Measurements from ENCODE around the gene PACC1. TPM values are rescaled to one million over a fixed set of nuclear protein-coding genes. Genes with fewer than 3 reads are reported as not detected.

PACC1 gene
- total RNA-seq, 4 donors from 2014 or later: 1.4 to 3.8 (median 2.5) TPM

GRCh38 chr1:212459656-212460055 is 45.0 kb upstream of the PACC1 start:
- Histone ChIP-seq H3K27ac (no peak overlapping the region), H3K27me3 (no peaks in the 10 kb centered on the region), H3K4me1 (peaks cover 5 to 12% of the 10 kb centered on the region in 2 donors), H3K36me3 (no peaks in the 10 kb centered on the region), H3K9me3 (no peaks in the 10 kb centered on the region), H3K4me3 (no peak overlapping the region)
- DNase-seq (no peak), ATAC-seq (no peak)
- TF ChIP-seq, protein P1, sequence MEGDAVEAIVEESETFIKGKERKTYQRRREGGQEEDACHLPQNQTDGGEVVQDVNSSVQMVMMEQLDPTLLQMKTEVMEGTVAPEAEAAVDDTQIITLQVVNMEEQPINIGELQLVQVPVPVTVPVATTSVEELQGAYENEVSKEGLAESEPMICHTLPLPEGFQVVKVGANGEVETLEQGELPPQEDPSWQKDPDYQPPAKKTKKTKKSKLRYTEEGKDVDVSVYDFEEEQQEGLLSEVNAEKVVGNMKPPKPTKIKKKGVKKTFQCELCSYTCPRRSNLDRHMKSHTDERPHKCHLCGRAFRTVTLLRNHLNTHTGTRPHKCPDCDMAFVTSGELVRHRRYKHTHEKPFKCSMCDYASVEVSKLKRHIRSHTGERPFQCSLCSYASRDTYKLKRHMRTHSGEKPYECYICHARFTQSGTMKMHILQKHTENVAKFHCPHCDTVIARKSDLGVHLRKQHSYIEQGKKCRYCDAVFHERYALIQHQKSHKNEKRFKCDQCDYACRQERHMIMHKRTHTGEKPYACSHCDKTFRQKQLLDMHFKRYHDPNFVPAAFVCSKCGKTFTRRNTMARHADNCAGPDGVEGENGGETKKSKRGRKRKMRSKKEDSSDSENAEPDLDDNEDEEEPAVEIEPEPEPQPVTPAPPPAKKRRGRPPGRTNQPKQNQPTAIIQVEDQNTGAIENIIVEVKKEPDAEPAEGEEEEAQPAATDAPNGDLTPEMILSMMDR (IDR thresholded peaks at IDR 0.05 in 4 of 5, conservative IDR thresholded peaks at IDR 0.05 in 1 of 5): no peak
- no peak for TF ChIP-seq POLR2A (IDR thresholded peaks at IDR 0.05)
- in situ Hi-C loops (cut with MboI; ENCODE audit: low sequenced_read_pairs in 4 of 4) (loop anchor here (5.0 to 10.0 kb wide), 2 partner anchors 395 to 397 kb away; no protein-coding TSS in a partner anchor), intact Hi-C loops (cut with DNase I; ENCODE audit: low total_unique reads) (loop anchor here (5.0 to 10.0 kb wide), 4 partner anchors 47 to 297 kb away; partner anchors contain the start of gene PACC1)

DNA sequence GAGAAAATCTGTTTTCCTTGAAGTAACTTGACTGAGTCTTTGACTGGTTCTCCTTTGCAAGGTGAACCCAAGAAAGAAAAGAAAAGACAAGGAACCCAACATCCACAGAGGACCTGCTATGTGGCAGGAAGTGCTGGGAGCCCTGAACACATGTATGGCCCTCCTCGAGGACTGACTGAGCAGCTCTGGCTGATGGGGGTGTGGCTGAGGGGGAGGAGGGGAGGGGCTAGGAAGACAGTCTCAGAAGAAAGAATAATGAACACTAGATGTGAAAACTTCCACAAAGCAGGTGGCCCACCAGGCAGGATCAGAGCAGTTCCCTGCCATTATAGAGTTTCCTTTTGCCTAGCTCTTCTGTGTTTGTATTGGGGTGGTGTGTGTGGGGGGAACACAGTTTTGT is 44.1 kb upstream of the PACC1 start:
- no peaks in the 10 kb centered on the region for H3K9me3 ChIP-seq
- H3K27ac ChIP-seq: no peak overlapping the region
- intact Hi-C loops (cut with DNase I; ENCODE audit: low total_unique reads): loop anchor here (5.0 to 10.0 kb wide), 4 partner anchors 47 to 297 kb away; partner anchors contain the start of gene PACC1
- no peak for DNase-seq
- in situ Hi-C loops (cut with MboI; ENCODE audit: low sequenced_read_pairs in 4 of 4): loop anchor here (5.0 to 10.0 kb wide), 2 partner anchors 394 to 397 kb away; no protein-coding TSS in a partner anchor
- no peak for ATAC-seq
- no peak for TF ChIP-seq POLR2A (IDR thresholded peaks at IDR 0.05)
- TF ChIP-seq, protein P1 (IDR thresholded peaks at IDR 0.05 in 4 of 5, conservative IDR thresholded peaks at IDR 0.05 in 1 of 5): no peak
- H3K4me1 ChIP-seq: peaks cover 5 to 12% of the 10 kb centered on the region in 2 donors
- no peaks in the 10 kb centered on the region for H3K36me3 ChIP-seq
- no peak overlapping the region for H3K4me3 ChIP-seq
- no peaks in the 10 kb centered on the region for H3K27me3 ChIP-seq

DNA sequence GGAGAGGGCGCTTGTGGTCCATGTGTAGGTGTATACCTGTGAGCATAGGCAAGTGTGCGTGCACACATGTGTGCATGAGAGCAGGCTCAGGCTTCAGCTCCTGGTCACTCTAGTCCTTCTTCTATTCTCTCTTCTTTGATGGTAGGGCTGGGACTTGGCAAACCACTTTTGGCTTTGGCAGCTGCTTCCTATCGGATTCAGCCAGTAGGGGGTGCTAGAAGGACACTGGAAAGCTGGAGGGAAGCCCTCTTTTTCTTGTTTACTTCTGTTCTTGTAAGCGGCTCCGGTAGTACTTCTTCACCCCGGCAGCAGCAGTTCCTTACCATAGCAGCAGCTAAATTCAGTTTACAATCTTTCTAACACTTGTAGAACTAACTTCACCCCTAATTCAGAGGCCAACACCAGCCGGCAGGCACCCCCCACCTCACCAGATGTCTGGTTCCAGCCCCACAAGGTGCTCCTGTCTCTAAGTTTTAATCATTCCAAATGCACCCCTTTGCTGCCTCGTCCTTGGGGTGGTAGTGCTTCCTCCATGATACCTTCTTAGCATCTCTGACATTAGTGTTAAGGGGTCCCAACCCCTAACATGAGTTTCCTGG is 43.2 kb upstream of the PACC1 start:
- in situ Hi-C loops (cut with MboI; ENCODE audit: low sequenced_read_pairs in 4 of 4) (loop anchor here (5.0 to 10.0 kb wide), 2 partner anchors 393 to 396 kb away; no protein-coding TSS in a partner anchor), intact Hi-C loops (cut with DNase I; ENCODE audit: low total_unique reads) (loop anchor here (2.0 to 10.0 kb wide), 7 partner anchors 25 to 395 kb away; partner anchors contain the start of genes NENF and PACC1)
- no peak overlapping the region for H3K27ac ChIP-seq
- no peaks in the 10 kb centered on the region for H3K36me3 ChIP-seq
- no peaks in the 10 kb centered on the region for H3K27me3 ChIP-seq
- ATAC-seq (no peak), DNase-seq (no peak)
- H3K4me1 ChIP-seq: peaks cover 12 to 18% of the 10 kb centered on the region in 2 donors
- no peak overlapping the region for H3K4me3 ChIP-seq
- H3K9me3 ChIP-seq: no peaks in the 10 kb centered on the region
- no peak for TF ChIP-seq POLR2A (IDR thresholded peaks at IDR 0.05)
- TF ChIP-seq, protein P1 (IDR thresholded peaks at IDR 0.05 in 4 of 5, conservative IDR thresholded peaks at IDR 0.05 in 1 of 5): peak in 4 of 5 experiments; percentile 27 to 54 (median 30)

GRCh38 chr1:212455803-212456528 is 41.3 kb upstream of the PACC1 start:
- H3K27ac ChIP-seq: peak overlapping the region; percentile 67 to 82 (median 75)
- H3K9me3 ChIP-seq: no peaks in the 10 kb centered on the region
- in situ Hi-C loops (cut with MboI; ENCODE audit: low sequenced_read_pairs in 4 of 4) (loop anchor here (5.0 to 10.0 kb wide), 2 partner anchors 391 to 394 kb away; no protein-coding TSS in a partner anchor), intact Hi-C loops (cut with DNase I; ENCODE audit: low total_unique reads) (loop anchor here (2.0 to 10.0 kb wide), 7 partner anchors 23 to 393 kb away; partner anchors contain the start of genes NENF and PACC1)
- ATAC-seq (peak; percentile 89 to 92), DNase-seq (peak; percentile 68 to 86)
- H3K4me3 ChIP-seq: peak overlapping the region; percentile 19 to 42 (median 36)
- peaks cover 17 to 22% of the 10 kb centered on the region in 2 donors for H3K4me1 ChIP-seq
- no peaks in the 10 kb centered on the region for H3K27me3 ChIP-seq
- no peaks in the 10 kb centered on the region for H3K36me3 ChIP-seq
- TF ChIP-seq, protein P1 (IDR thresholded peaks at IDR 0.05 in 4 of 5, conservative IDR thresholded peaks at IDR 0.05 in 1 of 5): peak; percentile 97 to 99 (median 98)
- no peak for TF ChIP-seq POLR2A (IDR thresholded peaks at IDR 0.05)
